Bronchial epithelial cell (primary cell): ENCODE data around the gene WDR82. TPM values are rescaled to one million over a fixed set of nuclear protein-coding genes. Genes with fewer than 3 reads are reported as not detected.
"Not testable (repeated sequence)": the region's sequence is repeated elsewhere in the genome, so short reads cannot be mapped to it uniquely, and the experiment has no call there.

Source experiments
- DNase-seq: peaks from one replicate; pipeline ENCODE4 v3.0.0-alpha.2; 2010; ENCODE audit warnings: low read depth
- FAIRE-seq: peaks from 2 replicates; lab custom pipeline; 2011; peaks lifted over from hg19 to GRCh38; lab: Jason Lieb, UNC
- H3K27me3 ChIP-seq: 2 replicates; pipeline ENCODE4 v1.5.1; 2011; ENCODE audit warnings: low read length; ENCODE audit not compliant: control insufficient read depth, insufficient read depth
- H3K36me3 ChIP-seq: 2 replicates; pipeline ENCODE4 v1.5.1; 2011; ENCODE audit warnings: low read length; ENCODE audit not compliant: control insufficient read depth, insufficient read depth
- H3K4me3 ChIP-seq: 2 replicates; pipeline ENCODE4 v1.5.1; 2011; ENCODE audit warnings: mild to moderate bottlenecking, low read depth, low read length, control low read depth
- CTCF ChIP-seq: IDR thresholded peaks from 2 replicates; pipeline ENCODE4 v1.5.1; 2011; ENCODE audit warnings: mild to moderate bottlenecking, moderate library complexity, low read length, control low read depth, inconsistent platforms; ENCODE audit not compliant: insufficient read depth, severe bottlenecking
- total RNA-seq: library from RNA; depleted of rRNA; stranded (reverse); fragments of >200 nt; gene quantifications from 2 replicates; pipeline ENCODE4 v1.2.1, GENCODE V29; 2014

WDR82 gene
- total RNA-seq, 1 donor from 2014 or later = 61.3 TPM

- Histone ChIP-seq H3K36me3 (peaks cover 3% of the 10 kb centered on the region), H3K4me3 (no peak overlapping the region), H3K27me3 (no peaks in the 10 kb centered on the region)
- TF ChIP-seq CTCF = no peak
- DNase-seq (no peak), FAIRE-seq (no peak)
Observed at GRCh38 chr3:52272831-52273230, 5.6 kb downstream of the WDR82 start.

GRCh38 chr3:52272172-52272571, 6.3 kb downstream of the WDR82 start:
- not testable (repeated sequence) for FAIRE-seq, DNase-seq, H3K4me3 ChIP-seq, H3K27me3 ChIP-seq, H3K36me3 ChIP-seq

- Histone ChIP-seq H3K4me3 (no peak overlapping the region), H3K36me3 (peaks cover 8% of the 10 kb centered on the region), H3K27me3 (no peaks in the 10 kb centered on the region)
- FAIRE-seq = no peak
- TF ChIP-seq CTCF = no peak
- no peak for DNase-seq
Observed at GRCh38 chr3:52270252-52270754, 8.1 kb downstream of the WDR82 start.

- no peaks in the 10 kb centered on the region for H3K27me3 ChIP-seq
- no peak for TF ChIP-seq CTCF
- FAIRE-seq (no peak), DNase-seq (no peak)
- no peak overlapping the region for H3K4me3 ChIP-seq
- H3K36me3 ChIP-seq = peaks cover 9% of the 10 kb centered on the region
Observed at GRCh38 chr3:52269776-52270175, 8.7 kb downstream of the WDR82 start.

GRCh38 chr3:52268036-52268435, 10.4 kb downstream of the WDR82 start:
- H3K36me3 ChIP-seq = peaks cover 14% of the 10 kb centered on the region
- no peak for FAIRE-seq
- DNase-seq = peak; percentile 59
- no peak overlapping the region for H3K4me3 ChIP-seq
- no peak for TF ChIP-seq CTCF
- H3K27me3 ChIP-seq = no peaks in the 10 kb centered on the region

GRCh38 chr3:52265387-52265786, 13.1 kb downstream of the WDR82 start:
- peak; percentile 12 for TF ChIP-seq CTCF
- peaks cover 20% of the 10 kb centered on the region for H3K36me3 ChIP-seq
- DNase-seq = peak; percentile 23
- H3K27me3 ChIP-seq = no peaks in the 10 kb centered on the region
- H3K4me3 ChIP-seq = no peak overlapping the region
- no peak for FAIRE-seq
